Hepatocyte (in vitro differentiated cells): ENCODE measurements around the gene RBFOX2. TPM values are rescaled to one million over a fixed set of nuclear protein-coding genes. Genes with fewer than 3 reads are reported as not detected.
"Not testable (repeated sequence)": the region's sequence is repeated elsewhere in the genome, so short reads cannot be mapped to it uniquely, and the experiment has no call there.

Experiments used
- DNase-seq: peaks from one replicate; pipeline ENCODE4 v3.0.0-alpha.2; 2016; ENCODE audit warnings: low spot score
- H2AFZ ChIP-seq: fragments of 200-600 bp; sonication (generic); 2 replicates; pipeline ENCODE4 v1.6.0; 2016; ENCODE audit warnings: antibody characterized with exemption, mild to moderate bottlenecking
- H3K27ac ChIP-seq: fragments of 200-600 bp; sonication (generic); 2 replicates; pipeline ENCODE4 v1.5.1; 2016; ENCODE audit warnings: mild to moderate bottlenecking
- H3K27me3 ChIP-seq: fragments of 200-600 bp; sonication (generic); 2 replicates; pipeline ENCODE4 v1.6.1; 2016
- H3K36me3 ChIP-seq: fragments of 200-600 bp; sonication (generic); replicated peaks from 2 replicates; pipeline ENCODE4 v1.5.1; 2016; ENCODE audit warnings: low read depth; ENCODE audit not compliant: insufficient read depth
- H3K4me1 ChIP-seq: fragments of 200-600 bp; sonication (generic); 2 replicates; pipeline ENCODE4 v1.5.1; 2016; ENCODE audit warnings: mild to moderate bottlenecking, moderate library complexity; ENCODE audit not compliant: insufficient read depth
- H3K4me2 ChIP-seq: fragments of 200-600 bp; sonication (generic); 2 replicates; pipeline ENCODE4 v1.6.0; 2016
- H3K4me3 ChIP-seq: fragments of 200-600 bp; sonication (generic); 2 replicates; pipeline ENCODE4 v1.5.1; 2016; ENCODE audit warnings: mild to moderate bottlenecking
- H3K79me2 ChIP-seq: fragments of 200-600 bp; sonication (generic); 2 replicates; pipeline ENCODE4 v1.6.0; 2017; ENCODE audit warnings: mild to moderate bottlenecking
- H3K9me2 ChIP-seq: fragments of 200-600 bp; sonication (generic); replicated peaks from 2 replicates; pipeline ENCODE4 v1.6.0; 2017; ENCODE audit warnings: mild to moderate bottlenecking; ENCODE audit not compliant: insufficient read depth
- H3K9me3 ChIP-seq: fragments of 200-600 bp; sonication (generic); 2 replicates; pipeline ENCODE4 v1.5.1; 2016; ENCODE audit warnings: low read depth, mild to moderate bottlenecking
- H4K20me1 ChIP-seq: fragments of 200-600 bp; sonication (generic); 2 replicates; pipeline ENCODE4 v1.6.0; 2016; ENCODE audit warnings: mild to moderate bottlenecking; ENCODE audit not compliant: insufficient read depth, poor library complexity, severe bottlenecking
- CTCF ChIP-seq: fragments of 200-600 bp; sonication (generic); IDR thresholded peaks from 2 replicates; pipeline ENCODE4 v1.5.1; 2016; ENCODE audit warnings: antibody characterized with exemption, mild to moderate bottlenecking; ENCODE audit not compliant: poor library complexity
- EZH2 ChIP-seq: fragments of 200-600 bp; sonication (generic); IDR thresholded peaks from 2 replicates; pipeline ENCODE4 v1.6.1; 2016; ENCODE audit warnings: antibody characterized with exemption, mild to moderate bottlenecking, borderline replicate concordance
- EZH2phosphoT487 ChIP-seq: fragments of 200-600 bp; sonication (generic); IDR thresholded peaks from one replicate; pipeline ENCODE4 v1.6.1; 2018; ENCODE audit warnings: antibody characterized with exemption, mild to moderate bottlenecking, low read depth, moderate library complexity; ENCODE audit not compliant: unreplicated experiment, severe bottlenecking
- WGBS: methylation state at CpG from one replicate; pipeline ENCODE4 v1.1.6; 2016; ENCODE audit warnings: low lambda C conversion rate; ENCODE audit errors: missing lambda C conversion rate; 5-methylcytosine and 5-hydroxymethylcytosine counted together
- polyA plus RNA-seq: library from polyadenylated mRNA; unstranded; fragments of >200 nt; fragmentation: Nextera tagmentation; extraction: Ambion mirVana; gene quantifications from 2 replicates; pipeline ENCODE4 v1.2.1, GENCODE V29; 2016
- total RNA-seq: library from RNA; depleted of rRNA; stranded (reverse); fragments of >200 nt; gene quantifications from 2 replicates; pipeline ENCODE4 v1.2.3, GENCODE V29; 2014

RBFOX2 gene
- total and polyA plus RNA-seq, 2 experiments from 2014 or later = 76.7 to 133 TPM

GRCh38 chr22:35739931-35740380 is 288.7 kb downstream of the RBFOX2 start:
- Histone ChIP-seq H3K36me3 (no peaks in the 10 kb centered on the region), H3K79me2 (no peaks in the 10 kb centered on the region), H3K27me3 (no peaks in the 10 kb centered on the region), H3K27ac (no peak overlapping the region), H3K9me2 (no peaks in the 10 kb centered on the region), H3K4me3 (no peak overlapping the region), H3K4me2 (no peak overlapping the region), H3K9me3 (no peaks in the 10 kb centered on the region), H3K4me1 (peaks cover 10% of the 10 kb centered on the region), H4K20me1 (no peaks in the 10 kb centered on the region), H2AFZ (no peak overlapping the region)
- 83% methylated on average over 3 of the region's 3 CpGs for WGBS
- DNase-seq = no peak
- TF ChIP-seq CTCF (no peak), EZH2 (no peak), EZH2phosphoT487 (no peak)

- H3K79me2 ChIP-seq = no peaks in the 10 kb centered on the region
- H3K27me3 ChIP-seq = no peaks in the 10 kb centered on the region
- 95% methylated on average over 12 of the region's 12 CpGs for WGBS
- no peak overlapping the region for H2AFZ ChIP-seq
- H3K4me3 ChIP-seq = no peak overlapping the region
- H3K9me3 ChIP-seq = no peaks in the 10 kb centered on the region
- H4K20me1 ChIP-seq = no peaks in the 10 kb centered on the region
- H3K36me3 ChIP-seq = no peaks in the 10 kb centered on the region
- H3K9me2 ChIP-seq = no peaks in the 10 kb centered on the region
- no peak overlapping the region for H3K4me2 ChIP-seq
- peaks cover 10% of the 10 kb centered on the region for H3K4me1 ChIP-seq
- TF ChIP-seq EZH2phosphoT487 = no peak
- no peak for TF ChIP-seq EZH2
- peak; percentile 6 for TF ChIP-seq CTCF
- no peak overlapping the region for H3K27ac ChIP-seq
- no peak for DNase-seq
These were observed 289.3 kb downstream of the RBFOX2 start for GRCh38 chr22:35739076-35739930.

GRCh38 chr22:35737886-35738285 is 290.7 kb downstream of the RBFOX2 start:
- H3K27me3 ChIP-seq, H3K4me2 ChIP-seq, H4K20me1 ChIP-seq, H3K4me3 ChIP-seq, H3K9me3 ChIP-seq, H3K79me2 ChIP-seq, H3K4me1 ChIP-seq, DNase-seq, H3K9me2 ChIP-seq, H3K36me3 ChIP-seq, H3K27ac ChIP-seq, H2AFZ ChIP-seq: not testable (repeated sequence)
- WGBS = 98% methylated on average over 6 of the region's 6 CpGs

GRCh38 chr22:35736701-35737100 is 291.9 kb downstream of the RBFOX2 start:
- H4K20me1 ChIP-seq = no peaks in the 10 kb centered on the region
- H3K9me2 ChIP-seq = no peaks in the 10 kb centered on the region
- no peaks in the 10 kb centered on the region for H3K4me1 ChIP-seq
- no peak for DNase-seq
- no peak overlapping the region for H3K27ac ChIP-seq
- no peak overlapping the region for H3K4me3 ChIP-seq
- H3K4me2 ChIP-seq = no peak overlapping the region
- TF ChIP-seq EZH2 (no peak), CTCF (no peak), EZH2phosphoT487 (no peak)
- WGBS = 98% methylated on average over 12 of the region's 12 CpGs
- H2AFZ ChIP-seq = no peak overlapping the region
- no peaks in the 10 kb centered on the region for H3K79me2 ChIP-seq
- no peaks in the 10 kb centered on the region for H3K9me3 ChIP-seq
- H3K27me3 ChIP-seq = no peaks in the 10 kb centered on the region
- no peaks in the 10 kb centered on the region for H3K36me3 ChIP-seq
